Mammary epithelial cell (primary cell): ENCODE results near the gene ZNF629.

ENCODE experiments used
- CTCF ChIP-seq, 2 donors: IDR thresholded peaks in 1 of 2; conservative IDR thresholded peaks in 1 of 2; 2 replicates each; pipeline ENCODE4 v1.5.1; 2011 to 2012; ENCODE audit warnings: inconsistent platforms in 2 of 2, low read length in 2 of 2, mild to moderate bottlenecking in 2 of 2, control low read depth in 1 of 2, low read depth in 1 of 2; ENCODE audit not compliant: insufficient read depth in 1 of 2; ENCODE audit errors: extremely low read depth in 1 of 2
- EZH2 ChIP-seq: IDR thresholded peaks from 2 replicates; pipeline ENCODE4 v1.6.1; 2012; ENCODE audit warnings: low read length, inconsistent platforms, borderline replicate concordance

GRCh38 chr16:30747331-30747730 is 39.7 kb downstream of the ZNF629 start:
- TF ChIP-seq CTCF (conservative IDR thresholded peaks at IDR 0.05 in 1 of 2, IDR thresholded peaks at IDR 0.05 in 1 of 2; ENCODE audit: extremely low read depth in 1 of 2, insufficient read depth in 1 of 2, low read depth in 1 of 2, low read length in 2 of 2) = no peak
- no peak for TF ChIP-seq EZH2
